SW 1271 (cell line): ENCODE results near the gene PRIM1.
"Not testable (repeated sequence)": the region's sequence is repeated elsewhere in the genome, so short reads cannot be mapped to it uniquely, and the experiment has no call there.

Source experiments
- DNase-seq, 2 experiments: peaks; one replicate each; lab custom pipeline; 2025; lab: John Stamatoyannopoulos, UW

PRIM1 gene

DNA sequence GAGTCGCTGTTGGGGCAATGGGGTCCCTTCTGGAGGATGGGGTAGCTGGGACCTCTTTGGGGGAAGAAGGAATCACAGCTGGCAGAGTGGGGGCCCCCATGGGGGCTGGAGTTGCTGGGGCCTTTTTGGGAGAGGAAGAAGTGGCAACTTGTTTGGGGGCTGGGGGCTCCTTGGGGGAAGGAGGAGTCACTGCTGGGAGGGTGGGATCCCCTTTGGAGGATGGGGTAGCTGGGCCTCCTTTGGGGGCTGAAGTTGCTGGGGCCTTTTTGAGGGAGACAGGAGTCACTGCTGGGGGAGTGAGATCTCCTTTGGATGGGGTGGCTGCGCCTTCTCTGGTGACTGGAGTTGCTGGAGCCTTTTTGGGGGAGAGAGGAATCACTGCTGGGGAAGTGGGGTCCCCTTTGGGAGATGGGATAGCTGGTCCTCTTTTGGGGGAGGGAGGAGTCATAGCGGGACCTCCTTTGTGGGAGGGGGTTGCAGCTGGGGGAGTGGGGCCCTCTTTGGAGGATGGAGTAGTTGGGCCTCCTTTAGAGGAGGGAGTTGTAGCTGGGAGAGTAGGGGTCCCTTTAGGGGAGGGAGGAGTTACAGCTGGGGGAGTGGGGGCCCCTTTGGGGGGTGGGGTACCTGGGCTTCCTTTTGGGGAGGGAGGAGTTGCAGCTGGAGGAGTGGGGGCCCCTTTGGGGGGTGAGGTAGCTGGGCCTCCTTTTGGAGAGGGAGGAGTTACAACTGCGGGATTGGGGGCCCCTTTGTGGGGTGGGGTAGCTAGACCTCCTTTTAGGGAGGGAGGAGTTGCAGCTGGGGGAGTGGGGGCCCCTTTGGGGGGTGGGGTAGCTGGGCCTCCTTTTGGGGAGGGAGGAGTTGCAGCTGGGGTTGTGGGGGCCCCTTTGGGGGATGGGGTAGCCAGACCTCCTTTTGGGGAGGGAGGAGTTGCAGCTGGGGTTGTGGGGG lies 34.9 kb downstream of the PRIM1 start:
- no peak for DNase-seq

DNA sequence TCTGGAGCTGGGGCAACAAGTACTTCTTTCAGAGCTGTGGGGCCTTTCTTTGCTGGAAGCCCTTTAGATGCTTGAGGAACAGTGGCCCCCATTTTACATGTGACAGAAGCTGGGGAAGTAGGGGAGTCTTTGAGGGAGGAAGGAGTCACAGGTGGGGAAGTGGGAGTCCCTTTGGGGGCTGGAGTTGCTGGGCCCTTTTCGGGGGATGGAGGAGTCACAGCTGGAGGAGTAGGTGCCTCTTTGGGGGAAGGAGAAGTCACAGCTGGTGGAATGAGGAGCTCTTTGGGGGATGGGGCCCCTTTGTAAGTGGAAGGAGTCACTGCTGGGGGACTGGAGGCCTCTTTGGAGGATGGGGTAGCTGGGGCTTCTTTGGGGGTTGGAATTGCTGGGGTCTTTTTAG lies 35.7 kb downstream of the PRIM1 start:
- no peak for DNase-seq

GRCh38 chr12:56715798-56716197 lies 36.3 kb downstream of the PRIM1 start:
- DNase-seq = no peak

DNA sequence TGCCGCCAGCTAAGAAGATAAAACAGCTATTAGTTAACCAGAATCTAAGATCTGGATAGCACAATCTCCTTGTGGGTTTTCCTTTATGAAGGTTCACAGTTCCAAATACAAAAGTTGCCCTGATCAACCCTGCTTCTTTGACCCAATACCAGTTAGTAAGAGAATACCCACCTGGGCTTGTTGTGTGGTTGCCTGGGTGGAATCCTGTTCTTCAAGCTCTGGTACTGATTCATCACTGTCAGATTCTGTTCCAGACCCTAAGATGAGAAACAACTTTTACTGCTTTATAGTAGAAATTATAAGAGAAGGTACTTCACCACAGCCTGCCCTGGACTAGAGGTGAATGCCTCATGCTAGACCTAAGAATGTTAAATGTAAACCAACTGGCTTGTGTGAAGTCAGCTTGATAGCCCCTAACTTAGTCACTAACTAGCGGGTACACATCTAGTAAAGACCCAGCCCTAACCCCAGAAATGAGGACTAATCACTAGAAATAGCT lies 37.6 kb downstream of the PRIM1 start:
- DNase-seq = no peak

- no peak for DNase-seq
Measured at GRCh38 chr12:56713345-56713744, 38.8 kb downstream of the PRIM1 start.

DNA sequence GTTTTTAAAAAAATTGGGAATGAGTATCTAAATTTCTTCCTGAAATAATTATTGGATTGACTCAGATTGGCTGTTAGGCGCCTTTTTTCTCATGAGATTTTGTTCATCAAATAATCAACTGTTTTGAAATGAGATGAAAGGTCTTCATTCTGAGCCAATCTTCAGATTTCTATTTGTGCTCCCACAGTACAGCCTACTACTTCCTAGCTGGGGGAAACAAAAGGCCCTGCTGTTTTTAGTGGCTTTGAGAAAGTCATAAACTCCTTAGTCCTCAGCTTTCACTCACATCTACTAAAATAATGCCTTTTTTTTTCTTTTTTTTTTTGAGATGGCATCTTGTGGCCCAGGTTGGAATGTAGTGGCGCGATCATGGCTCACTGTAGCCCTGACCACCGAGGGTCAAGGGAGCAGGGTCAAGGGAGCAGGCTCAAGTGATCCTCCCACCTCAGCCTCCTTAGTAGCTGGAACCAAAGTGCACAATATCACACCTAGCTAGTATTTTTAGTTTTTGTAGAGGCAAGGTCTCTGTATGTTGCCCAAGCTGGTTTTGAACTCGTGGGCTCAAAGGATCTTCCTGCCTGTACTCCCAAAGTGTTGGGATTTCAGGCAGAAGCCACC lies 42.3 kb downstream of the PRIM1 start:
- DNase-seq = no peak

DNA sequence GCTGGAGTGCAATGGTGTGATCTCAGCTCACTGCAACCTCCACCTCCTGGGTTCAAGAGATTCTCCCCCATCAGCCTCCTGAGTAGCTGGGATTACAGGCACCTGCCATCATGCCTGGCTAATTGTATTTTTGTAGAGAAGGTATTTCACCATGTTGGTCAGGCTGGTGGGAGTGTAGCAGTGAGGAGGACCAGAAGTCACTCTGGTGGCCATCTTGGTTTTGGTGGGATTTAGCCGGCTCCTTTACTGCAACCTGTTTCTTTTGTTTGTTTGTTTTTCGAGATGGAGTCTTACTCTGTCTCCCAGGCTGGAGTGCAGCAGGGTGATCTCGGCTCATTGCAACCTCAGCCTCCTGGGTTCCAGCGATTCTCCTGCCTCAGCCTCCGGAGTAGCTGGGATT lies 47.6 kb downstream of the PRIM1 start:
- not testable (repeated sequence) for DNase-seq

DNA sequence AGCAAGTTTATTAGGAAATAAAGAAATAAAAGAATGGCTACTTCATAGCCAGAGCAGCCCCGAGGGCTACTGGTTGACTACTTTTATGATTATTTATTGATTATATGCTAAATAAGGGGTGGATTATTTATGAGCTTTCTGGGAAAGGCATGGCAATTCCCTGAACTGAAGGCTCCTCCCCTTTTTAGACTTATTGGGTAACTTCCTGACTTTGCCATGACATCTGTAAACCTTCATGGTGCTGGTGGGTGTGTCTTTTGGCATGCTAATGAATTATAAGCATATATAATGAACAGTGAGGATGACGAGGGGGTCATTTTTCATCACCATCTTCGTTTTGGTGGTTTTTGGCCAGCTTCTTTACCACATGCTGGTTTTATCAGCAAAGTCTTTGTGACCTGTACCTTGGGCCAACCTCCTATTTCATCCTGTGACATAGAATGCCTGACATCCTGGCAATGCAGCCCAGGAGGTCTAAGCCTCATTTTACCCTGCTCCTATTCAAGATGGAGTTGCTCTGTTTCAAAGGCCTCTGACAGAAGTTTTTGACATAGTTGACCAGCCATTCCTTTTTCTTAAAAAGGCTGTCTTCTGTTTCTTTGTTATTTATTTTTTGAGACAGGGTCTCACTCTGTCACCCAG lies 53.0 kb downstream of the PRIM1 start:
- no peak for DNase-seq

DNA sequence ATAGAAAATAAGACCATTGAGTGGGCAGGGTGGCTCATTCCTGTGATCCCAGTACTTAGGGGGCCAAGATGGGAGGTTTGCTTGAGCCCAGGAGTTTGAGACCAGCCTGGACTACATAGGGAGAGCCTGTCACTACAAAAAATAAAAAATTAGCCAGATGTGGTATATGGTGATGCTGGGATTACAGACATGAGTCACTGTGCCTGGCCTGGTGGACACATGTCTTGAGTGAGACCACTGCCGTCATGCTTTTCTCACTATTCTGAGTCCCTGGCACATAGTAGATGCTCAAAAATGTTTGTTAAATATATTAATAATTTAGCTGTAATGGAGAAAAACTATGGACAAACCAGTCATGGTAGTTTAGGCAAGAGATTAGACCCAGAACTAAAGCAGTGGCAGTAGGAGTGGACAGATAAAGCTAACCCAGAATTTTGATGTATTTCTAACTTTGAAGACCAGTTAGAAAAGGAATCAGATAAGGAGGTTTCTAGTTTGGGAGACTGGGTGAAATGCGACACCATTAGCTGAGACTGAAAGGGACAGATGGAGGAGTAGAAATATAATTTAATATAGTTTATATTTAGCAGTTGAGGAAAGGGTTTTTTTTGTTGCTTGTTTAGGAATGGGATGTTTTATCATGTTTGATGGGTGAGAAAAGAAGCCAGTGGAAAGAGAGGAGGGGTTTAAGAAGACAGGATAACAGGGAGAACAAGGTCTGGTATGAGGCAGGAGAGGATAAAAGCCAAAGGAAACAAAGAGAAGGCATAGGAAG lies 56.6 kb downstream of the PRIM1 start:
- DNase-seq = no peak

- DNase-seq = no peak
Measured at GRCh38 chr12:56694161-56694560, 58.0 kb downstream of the PRIM1 start.

DNA sequence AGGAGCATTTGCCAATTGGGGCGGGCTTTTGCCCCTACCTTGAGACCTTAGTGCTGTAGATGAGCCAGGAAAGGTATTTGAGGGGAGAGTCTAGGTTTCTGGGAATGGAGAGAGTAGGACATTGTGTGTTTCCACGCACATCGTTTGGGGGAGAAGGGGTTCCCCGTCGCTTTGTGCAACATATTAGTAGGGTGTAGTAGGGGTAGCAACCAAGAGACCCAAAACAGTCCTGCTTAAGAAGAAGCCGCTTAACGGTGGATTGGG lies 63.3 kb downstream of the PRIM1 start:
- DNase-seq = no peak

GRCh38 chr12:56688129-56688845 lies 63.8 kb downstream of the PRIM1 start, which contains the start of gene PTGES3:
PTGES3 (minus strand) TSS chr12:56688284; CDS start chr12:56687999, 285 bp downstream.
- DNase-seq = peak; percentile 99

GRCh38 chr12:56687223-56688128 lies 64.6 kb downstream of the PRIM1 start:
- peak in 1 of 2 experiments; percentile 45 for DNase-seq

GRCh38 chr12:56684745-56685359 lies 67.3 kb downstream of the PRIM1 start:
- DNase-seq = no peak

DNA sequence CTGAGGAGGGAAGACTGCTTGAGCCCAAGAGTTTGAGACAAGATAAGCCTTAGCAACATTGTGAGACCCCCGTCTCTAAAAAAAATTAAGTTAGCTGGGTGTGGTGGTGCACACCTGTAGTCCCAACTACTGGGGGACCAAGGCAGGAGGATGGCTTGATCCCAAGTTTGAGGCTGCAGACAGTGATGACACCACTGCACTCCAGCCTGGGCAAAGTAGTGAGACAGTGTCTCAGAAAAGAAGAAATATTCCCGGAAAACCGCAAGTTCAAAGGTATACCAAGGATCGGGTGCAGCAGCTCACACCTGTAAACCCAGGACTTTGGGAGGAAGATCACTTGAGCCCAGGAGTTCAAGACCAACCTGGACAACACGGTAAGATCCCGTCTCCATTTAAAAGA lies 69.8 kb downstream of the PRIM1 start:
- DNase-seq = no peak
